GM10266 (cell line): ENCODE data around the gene DENND2D.

ENCODE experiments used
- DNase-seq: peaks from one replicate; pipeline ENCODE4 v3.0.0; 2012; ENCODE audit errors: extremely low spot score
- TF ChIP-seq, protein P1 (sequence below): IDR thresholded peaks from 2 replicates; pipeline ENCODE4 v1.5.1; 2012; ENCODE audit warnings: mild to moderate bottlenecking, low read depth; ENCODE audit not compliant: control insufficient read depth, insufficient read depth; ENCODE audit errors: missing control alignments

Gene DENND2D

DNA sequence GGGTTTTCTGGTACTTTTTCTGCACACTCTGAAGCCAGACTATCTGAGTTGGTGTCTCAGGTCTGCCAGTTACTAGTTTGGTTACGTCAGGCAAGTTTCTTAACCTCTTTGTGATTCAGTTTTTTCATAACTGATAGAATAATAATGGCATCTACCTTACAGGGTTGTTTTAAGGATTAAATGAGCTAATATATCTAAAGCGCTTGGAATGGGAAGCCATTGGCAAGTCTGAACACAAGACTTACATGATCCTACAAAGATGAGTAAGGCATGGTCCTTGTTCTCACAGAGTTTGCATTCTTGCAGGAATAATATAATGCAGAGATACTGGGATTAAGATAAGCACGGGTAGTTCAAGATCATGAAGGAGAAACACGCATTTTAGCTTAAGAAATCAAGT lies 9.2 kb upstream of the DENND2D start:
- TF ChIP-seq, protein P1, sequence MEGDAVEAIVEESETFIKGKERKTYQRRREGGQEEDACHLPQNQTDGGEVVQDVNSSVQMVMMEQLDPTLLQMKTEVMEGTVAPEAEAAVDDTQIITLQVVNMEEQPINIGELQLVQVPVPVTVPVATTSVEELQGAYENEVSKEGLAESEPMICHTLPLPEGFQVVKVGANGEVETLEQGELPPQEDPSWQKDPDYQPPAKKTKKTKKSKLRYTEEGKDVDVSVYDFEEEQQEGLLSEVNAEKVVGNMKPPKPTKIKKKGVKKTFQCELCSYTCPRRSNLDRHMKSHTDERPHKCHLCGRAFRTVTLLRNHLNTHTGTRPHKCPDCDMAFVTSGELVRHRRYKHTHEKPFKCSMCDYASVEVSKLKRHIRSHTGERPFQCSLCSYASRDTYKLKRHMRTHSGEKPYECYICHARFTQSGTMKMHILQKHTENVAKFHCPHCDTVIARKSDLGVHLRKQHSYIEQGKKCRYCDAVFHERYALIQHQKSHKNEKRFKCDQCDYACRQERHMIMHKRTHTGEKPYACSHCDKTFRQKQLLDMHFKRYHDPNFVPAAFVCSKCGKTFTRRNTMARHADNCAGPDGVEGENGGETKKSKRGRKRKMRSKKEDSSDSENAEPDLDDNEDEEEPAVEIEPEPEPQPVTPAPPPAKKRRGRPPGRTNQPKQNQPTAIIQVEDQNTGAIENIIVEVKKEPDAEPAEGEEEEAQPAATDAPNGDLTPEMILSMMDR = no peak
- DNase-seq = no peak

DNA sequence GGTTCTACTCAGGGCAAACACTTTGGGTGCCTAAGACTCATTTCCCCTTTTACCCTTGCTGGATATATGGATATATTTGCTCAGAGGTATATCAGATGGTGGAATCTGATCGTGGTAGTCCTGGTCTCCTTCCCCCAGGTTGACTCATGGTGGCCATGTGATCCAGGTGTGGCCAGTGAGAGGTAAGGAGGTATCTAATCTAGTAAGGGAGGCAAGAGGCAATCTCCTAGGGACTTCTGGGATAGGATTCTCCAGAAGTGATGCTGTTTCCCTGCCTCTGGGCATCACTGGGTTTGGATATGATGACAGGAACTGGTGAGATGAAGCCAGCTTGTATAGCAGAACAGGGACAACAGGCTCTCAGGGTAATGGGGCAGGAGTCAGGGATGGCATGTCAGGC lies 8.5 kb upstream of the DENND2D start:
- no peak for DNase-seq
- TF ChIP-seq, protein P1 = no peak

DNA sequence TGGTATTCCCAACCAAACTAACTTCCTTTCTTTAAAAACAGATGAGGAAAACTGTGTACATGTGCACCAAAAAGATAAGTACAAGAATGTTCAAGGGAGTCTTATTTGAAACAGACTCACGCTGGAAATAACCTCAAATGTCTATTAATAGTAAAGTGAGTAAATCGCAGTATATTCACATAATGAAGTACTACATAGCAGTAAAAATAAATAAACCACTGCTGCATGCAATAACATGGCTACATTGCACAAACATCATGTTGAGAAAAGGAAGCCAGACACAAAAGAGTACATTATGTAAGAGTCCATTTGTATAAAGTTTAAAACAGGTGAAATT lies 5.2 kb upstream of the DENND2D start:
- DNase-seq = no peak
- TF ChIP-seq, protein P1 = no peak

DNA sequence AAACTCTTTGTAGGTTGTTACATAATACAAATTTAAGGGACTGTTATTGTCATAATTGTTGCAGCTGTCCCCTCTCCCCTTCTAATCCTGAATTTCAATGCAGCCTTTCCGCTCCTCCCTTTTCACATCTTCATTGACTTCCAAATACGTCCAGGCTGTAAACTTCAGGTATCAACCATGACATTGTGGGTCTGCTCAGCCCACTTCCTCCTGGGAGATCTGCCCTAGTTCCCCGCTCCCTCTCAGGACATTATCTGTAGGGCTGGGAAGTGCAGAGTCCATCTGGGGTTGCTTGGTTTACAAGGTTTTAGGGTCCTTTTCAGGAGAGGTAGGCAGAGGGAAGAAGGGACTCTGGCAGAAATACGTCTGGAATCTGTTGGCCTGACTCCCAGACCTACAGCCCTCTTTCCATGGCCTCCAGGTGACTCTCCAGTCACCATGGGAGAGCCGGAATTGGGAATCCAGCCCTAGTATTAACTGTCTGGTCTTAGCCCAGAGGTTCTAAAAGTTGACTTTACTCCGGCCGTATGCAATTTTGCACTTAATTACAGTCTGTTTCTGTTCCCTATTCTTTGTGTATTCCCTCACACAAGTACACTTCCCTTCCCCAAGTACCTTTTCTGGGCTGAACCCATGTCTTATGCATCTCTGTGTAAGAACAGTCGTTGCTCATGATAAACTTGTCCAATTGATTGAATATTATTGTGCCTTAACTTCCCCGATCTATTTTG lies 4.7 kb upstream of the DENND2D start:
- DNase-seq = no peak
- TF ChIP-seq, protein P1 = no peak

DNA sequence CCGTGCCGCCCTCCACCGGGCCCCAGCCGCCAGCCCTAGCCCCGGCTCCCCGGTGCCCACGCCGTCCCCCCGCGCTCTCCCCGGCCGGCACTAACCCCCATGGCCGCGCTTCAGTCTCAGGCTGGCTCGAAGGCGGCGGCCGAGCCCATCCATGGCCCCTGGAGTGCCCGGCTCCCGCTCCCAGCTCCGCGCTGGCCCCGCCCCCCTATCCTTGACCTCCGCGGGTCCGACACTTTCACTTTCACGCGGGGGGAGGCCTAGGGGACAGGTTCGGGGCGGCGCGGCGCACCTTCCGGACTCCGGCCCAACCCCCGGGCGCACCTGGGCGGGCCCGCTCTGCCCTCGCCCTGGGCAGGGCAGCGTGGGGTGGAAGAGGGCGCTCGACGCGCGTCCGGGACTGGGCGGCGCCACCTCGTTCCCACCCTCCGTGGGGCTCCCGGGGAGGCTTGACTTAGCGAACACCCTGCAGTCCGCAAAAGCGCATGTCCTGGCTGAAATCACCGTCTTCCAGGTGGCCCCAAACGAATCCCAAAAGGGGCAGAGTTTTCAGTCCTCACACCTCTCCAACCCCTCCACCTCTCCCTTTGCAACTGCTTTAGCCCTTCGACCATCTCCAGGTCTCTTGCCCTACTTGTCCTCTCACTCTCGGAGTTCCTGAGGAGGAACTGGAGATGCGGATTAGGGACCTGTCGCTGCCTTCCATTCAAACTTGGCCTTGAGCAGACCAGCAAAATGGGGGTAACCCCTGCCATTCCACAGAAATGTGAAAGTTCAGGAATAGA lies 3.9 kb upstream of the DENND2D start:
- DNase-seq = peak; percentile 74
- TF ChIP-seq, protein P1 = peak; percentile 37

DNA sequence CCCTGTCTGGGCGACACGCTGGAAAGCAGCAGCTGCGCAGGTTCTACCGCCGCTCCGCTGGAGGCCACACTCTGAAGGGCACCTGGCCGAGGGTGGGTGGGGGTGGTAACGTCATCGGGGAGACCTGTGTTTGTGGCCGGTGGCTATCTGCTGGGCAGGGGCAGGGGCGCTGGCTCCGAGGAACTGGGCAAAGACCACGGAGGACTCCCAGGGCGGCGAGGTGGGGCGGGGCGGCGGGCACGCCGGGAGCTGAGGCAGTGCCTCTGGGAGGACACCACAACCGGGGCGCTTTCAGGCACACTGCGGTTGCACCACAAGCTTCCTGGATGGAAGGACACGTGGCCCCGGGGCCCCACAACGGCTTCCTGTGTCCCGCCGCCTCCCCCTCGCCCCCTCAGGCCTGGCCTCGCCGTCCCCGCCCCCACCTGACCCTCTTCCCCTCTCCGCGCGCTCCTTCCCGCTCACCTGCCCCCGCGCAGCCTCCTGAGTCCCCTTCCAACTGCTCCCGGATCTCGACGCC lies 3.3 kb upstream of the DENND2D start:
- DNase-seq = peak; percentile 79
- TF ChIP-seq, protein P1 = no peak
